HUES6 (cell line): Measurements from ENCODE around the gene CDK14.
"Not testable (repeated sequence)": the region's sequence is repeated elsewhere in the genome, so short reads cannot be mapped to it uniquely, and the experiment has no call there.

Source experiments
- H3K27ac ChIP-seq: 2 replicates; pipeline ENCODE4 v1.7.0; 2013; ENCODE audit warnings: low read depth, mild to moderate bottlenecking, low read length, inconsistent platforms
- H3K27me3 ChIP-seq: 2 replicates; pipeline ENCODE4 v1.6.1; 2013; ENCODE audit warnings: low read length; ENCODE audit not compliant: control insufficient read depth, insufficient read depth
- H3K36me3 ChIP-seq: 2 replicates; pipeline ENCODE4 v1.6.1; 2013; ENCODE audit warnings: low read length; ENCODE audit not compliant: control insufficient read depth, insufficient read depth
- H3K4me1 ChIP-seq: 2 replicates; pipeline ENCODE4 v1.6.1; 2013; ENCODE audit warnings: low read length; ENCODE audit not compliant: control insufficient read depth, insufficient read depth
- H3K4me3 ChIP-seq: 2 replicates; pipeline ENCODE4 v1.5.1; 2013; ENCODE audit warnings: low read depth, low read length
- H3K9ac ChIP-seq: one replicate; pipeline ENCODE4 v1.6.1; 2013; ENCODE audit warnings: mild to moderate bottlenecking, low read length
- H3K9me3 ChIP-seq: 2 replicates; pipeline ENCODE4 v1.6.1; 2013; ENCODE audit warnings: low read depth, low read length; ENCODE audit not compliant: control insufficient read depth, insufficient read depth

CDK14 gene

DNA sequence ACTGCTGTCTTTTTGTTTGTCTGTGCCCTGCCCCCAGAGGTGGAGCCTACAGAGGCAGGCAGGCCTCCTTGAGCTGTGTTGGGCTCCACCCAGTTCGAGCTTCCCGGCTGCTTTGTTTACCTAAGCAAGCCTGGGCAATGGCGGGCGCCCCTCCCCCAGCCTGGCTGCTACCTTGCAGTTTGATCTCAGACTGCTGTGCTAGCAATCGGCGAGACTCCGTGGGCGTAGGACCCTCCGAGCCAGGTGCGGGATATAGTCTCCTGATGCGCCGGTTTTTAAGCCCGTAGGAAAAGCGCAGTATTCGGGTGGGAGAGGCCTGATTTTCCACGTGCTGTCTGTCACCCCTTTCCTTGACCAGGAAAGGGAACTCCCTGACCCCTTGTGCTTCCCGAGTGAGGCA lies 43.6 kb downstream of the CDK14 start:
- H3K36me3 ChIP-seq, H3K4me1 ChIP-seq, H3K27me3 ChIP-seq, H3K27ac ChIP-seq: not testable (repeated sequence)
- Histone ChIP-seq H3K4me3 (peak overlapping the region; percentile 52; the same call in 1 of the 2 replicates), H3K9ac (peak overlapping the region; percentile 63), H3K9me3 (peaks cover 13% of the 10 kb centered on the region)

DNA sequence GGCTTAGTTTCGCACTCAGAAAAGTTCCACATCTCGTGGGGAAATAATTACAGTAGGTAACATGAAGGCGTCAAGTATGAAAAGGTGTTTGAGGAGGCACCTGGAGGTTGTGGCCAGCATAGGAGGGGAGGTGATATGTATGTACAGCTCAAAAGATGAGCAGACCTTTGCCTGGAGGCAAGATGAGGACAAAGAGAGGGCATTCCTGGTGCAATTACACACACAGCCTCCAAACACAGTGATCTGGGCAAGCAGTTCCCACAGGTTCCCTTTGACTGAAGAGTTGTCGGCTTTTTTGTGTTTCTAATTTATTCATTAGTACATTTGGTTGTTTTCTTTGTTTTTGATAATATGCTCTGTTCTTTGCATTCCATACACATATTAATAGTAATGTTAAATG lies 46.9 kb downstream of the CDK14 start:
- H3K36me3 ChIP-seq: no peaks in the 10 kb centered on the region
- no peak overlapping the region for H3K27ac ChIP-seq
- H3K9me3 ChIP-seq: peaks cover 13% of the 10 kb centered on the region
- H3K4me1 ChIP-seq: peaks cover 13% of the 10 kb centered on the region
- no peak overlapping the region for H3K4me3 ChIP-seq
- H3K9ac ChIP-seq: no peak overlapping the region
- no peaks in the 10 kb centered on the region for H3K27me3 ChIP-seq

DNA sequence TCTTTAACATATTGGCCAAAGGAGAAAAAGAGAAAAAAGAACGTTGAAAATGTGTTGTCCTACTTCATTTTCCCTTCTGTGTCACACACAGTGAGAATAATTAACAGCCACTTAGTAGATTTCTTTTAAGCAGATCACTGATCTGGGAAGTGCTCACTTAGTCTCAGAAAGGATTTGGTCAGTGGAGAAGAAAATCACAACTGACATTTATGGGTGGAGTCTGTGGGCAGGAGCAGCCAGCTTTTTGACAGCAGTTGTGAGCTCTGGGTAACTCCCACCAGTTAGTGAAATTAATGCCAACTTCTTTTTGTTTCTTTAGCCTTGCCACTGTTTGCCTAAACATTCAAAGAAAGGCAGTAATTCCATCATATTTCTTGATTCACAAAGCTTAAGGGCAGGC lies 49.7 kb downstream of the CDK14 start:
- Histone ChIP-seq H3K9me3 (peaks cover 10% of the 10 kb centered on the region), H3K4me3 (no peak overlapping the region), H3K36me3 (no peaks in the 10 kb centered on the region), H3K27me3 (no peaks in the 10 kb centered on the region), H3K9ac (no peak overlapping the region), H3K4me1 (peaks cover 10% of the 10 kb centered on the region), H3K27ac (no peak overlapping the region)

DNA sequence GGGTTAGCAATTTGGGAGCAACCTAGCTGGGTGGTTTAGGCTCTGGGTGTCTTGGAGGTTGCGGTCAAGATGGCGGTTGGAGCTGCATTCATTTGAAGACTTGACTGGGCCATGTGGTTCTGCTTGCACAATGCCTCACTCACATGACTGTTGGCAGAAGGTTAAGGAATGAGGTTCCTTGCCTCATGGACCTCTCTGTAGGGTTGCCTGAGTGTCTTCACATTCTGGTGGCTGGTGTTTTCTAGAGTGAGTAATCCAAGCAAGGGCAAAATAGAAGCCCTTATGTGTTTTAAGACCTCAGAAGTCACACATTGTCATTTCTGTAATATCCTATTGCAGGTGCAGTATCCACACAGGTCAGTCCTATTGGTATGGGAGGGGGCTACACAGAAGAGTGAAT lies 52.0 kb downstream of the CDK14 start:
- H3K9me3 ChIP-seq: peaks cover 2% of the 10 kb centered on the region
- H3K4me1 ChIP-seq: peaks cover 6% of the 10 kb centered on the region
- no peaks in the 10 kb centered on the region for H3K36me3 ChIP-seq
- no peak overlapping the region for H3K4me3 ChIP-seq
- no peak overlapping the region for H3K9ac ChIP-seq
- no peak overlapping the region for H3K27ac ChIP-seq
- H3K27me3 ChIP-seq: no peaks in the 10 kb centered on the region

DNA sequence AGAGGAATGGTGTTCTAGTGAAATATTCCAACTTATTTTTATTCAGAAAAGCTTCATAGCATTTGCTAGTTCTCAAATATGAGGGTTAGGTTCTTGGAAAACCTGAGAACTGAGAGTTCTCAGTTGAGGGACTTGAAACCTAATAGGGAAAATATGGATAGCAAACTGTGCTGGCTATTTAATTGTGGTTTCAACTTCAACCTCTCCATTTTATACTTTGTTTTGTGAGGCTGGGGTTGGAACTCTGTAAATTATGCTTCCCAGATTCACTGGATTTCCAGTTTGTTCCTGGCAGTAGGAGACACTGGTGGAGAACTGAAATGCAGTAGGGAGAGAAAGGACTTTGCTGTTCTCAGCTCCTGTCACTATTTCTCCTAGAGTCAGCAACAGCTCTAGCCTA lies 52.7 kb downstream of the CDK14 start:
- Histone ChIP-seq H3K4me3 (no peak overlapping the region), H3K36me3 (no peaks in the 10 kb centered on the region), H3K27me3 (no peaks in the 10 kb centered on the region), H3K4me1 (peaks cover 6% of the 10 kb centered on the region), H3K27ac (no peak overlapping the region), H3K9ac (no peak overlapping the region), H3K9me3 (peaks cover 2% of the 10 kb centered on the region)

DNA sequence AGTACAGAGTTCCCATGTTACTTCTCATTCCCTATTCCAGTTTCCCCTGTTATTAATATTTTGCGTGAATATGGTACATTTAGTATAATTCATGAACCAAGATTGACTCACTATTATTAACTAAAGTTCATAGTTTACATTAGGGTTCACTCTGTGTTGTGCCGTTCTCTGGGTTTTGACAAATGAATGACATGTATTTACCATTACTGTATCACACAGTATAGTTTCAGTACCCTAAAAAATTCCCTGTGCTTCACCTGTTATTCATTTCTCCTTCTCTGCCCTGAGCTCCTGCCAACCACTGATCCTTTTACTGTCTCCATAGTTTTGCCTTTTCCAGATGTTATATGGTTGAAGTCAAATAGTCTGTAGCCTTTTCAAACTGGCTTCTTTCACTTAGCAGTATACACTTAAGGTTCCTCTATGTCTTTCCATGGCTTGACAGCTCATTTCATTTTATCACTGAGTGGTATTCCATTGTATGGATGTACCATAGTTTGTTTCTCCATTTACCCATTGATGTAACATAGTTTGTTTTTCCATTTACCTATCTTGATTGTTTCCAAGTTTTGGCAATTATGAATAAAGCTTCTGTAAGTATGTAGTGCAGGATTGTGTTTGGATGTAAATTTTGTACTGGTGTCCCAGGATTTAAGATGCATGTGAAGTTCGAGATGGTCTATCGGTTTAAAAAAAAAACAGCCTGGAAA lies 58.8 kb downstream of the CDK14 start:
- no peaks in the 10 kb centered on the region for H3K4me1 ChIP-seq
- H3K4me3 ChIP-seq: no peak overlapping the region
- H3K27me3 ChIP-seq: no peaks in the 10 kb centered on the region
- H3K9ac ChIP-seq: no peak overlapping the region
- H3K9me3 ChIP-seq: no peaks in the 10 kb centered on the region
- H3K36me3 ChIP-seq: no peaks in the 10 kb centered on the region
- H3K27ac ChIP-seq: no peak overlapping the region

DNA sequence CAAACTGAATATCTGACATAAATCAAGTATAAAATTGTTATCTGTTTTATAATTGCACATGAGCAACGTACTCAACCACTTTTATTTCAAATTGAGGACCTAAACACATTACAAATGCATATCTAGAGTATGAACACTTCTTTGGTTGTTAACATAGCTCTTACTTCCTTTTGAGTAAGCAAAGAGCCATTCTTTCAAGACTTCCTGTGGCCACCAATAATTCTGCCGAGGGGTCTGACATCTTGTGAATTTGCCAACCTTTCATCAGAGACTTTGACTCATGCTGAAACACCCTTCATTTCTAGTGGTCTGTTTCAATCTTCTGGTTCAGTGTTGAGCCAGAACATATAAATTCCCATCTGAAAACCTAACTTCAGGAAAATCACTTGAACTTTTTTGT lies 59.4 kb downstream of the CDK14 start:
- H3K4me1 ChIP-seq: no peaks in the 10 kb centered on the region

DNA sequence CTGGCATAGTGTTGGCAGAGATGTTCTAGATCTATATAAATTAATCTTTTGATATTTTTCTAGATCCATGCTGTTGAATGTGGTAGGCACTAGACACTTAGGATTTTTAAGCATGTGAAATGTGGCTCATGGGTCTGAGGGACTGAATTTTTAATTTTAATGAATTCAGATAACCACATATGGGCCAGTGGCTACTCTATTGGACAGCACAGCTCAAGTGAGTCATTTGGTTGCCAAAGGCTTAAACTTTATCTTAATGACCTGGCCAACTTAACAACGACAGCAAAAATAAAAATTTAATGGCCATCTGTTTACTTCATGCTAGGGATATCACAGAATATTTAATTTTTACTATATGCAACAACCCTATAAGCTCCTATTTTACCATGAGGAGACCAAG lies 61.4 kb downstream of the CDK14 start:
- Histone ChIP-seq H3K4me1 (peaks cover 14% of the 10 kb centered on the region), H3K9me3 (no peaks in the 10 kb centered on the region), H3K27ac (no peak overlapping the region), H3K27me3 (no peaks in the 10 kb centered on the region), H3K9ac (no peak overlapping the region), H3K4me3 (no peak overlapping the region), H3K36me3 (no peaks in the 10 kb centered on the region)

More for the DNA sequence above, 59.4 kb downstream of the CDK14 start:
- Histone ChIP-seq H3K4me3 (no peak overlapping the region), H3K9ac (no peak overlapping the region), H3K9me3 (no peaks in the 10 kb centered on the region), H3K27me3 (no peaks in the 10 kb centered on the region), H3K27ac (no peak overlapping the region), H3K36me3 (no peaks in the 10 kb centered on the region)

DNA sequence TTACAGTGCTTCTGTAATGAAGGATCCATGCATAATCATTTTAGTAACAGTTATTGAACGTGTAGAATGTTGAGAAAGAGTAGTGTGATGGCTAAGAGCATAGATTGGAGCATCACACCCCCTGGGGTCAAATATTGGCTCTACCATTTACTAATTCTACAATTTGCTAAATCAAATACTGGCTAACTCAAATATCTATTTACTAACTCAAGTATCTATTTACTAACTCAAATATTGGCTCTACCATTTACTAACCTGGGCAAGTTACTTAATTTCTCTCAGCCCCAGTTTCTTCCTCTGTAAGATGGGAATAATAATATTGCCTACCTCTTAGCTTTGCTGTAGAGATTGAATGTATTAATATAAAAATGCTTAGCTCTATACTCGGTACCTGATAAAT lies 64.0 kb downstream of the CDK14 start:
- Histone ChIP-seq H3K27ac (no peak overlapping the region), H3K9ac (no peak overlapping the region), H3K36me3 (no peaks in the 10 kb centered on the region), H3K4me1 (peaks cover 23% of the 10 kb centered on the region), H3K27me3 (no peaks in the 10 kb centered on the region), H3K9me3 (no peaks in the 10 kb centered on the region), H3K4me3 (no peak overlapping the region)

DNA sequence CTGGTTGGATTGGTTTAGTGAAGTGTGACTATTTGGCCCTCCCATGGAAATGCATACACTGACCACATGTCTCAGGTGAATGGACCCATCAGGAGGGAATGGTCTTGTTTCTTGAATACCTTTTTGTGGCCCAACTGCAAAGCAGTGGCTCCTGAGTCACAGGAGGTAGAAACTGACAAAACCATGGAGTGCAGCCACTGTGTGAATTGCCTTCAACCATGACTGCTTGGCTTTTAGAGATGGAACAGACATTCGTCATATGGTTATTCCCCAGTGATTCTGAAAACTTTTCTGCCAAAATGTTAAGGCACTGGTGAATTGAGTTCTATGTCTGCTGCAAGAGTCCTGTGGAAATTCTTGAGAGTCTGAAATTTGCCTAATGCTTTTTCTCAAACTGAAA lies 64.7 kb downstream of the CDK14 start:
- Histone ChIP-seq H3K4me3 (no peak overlapping the region), H3K9ac (no peak overlapping the region)

DNA sequence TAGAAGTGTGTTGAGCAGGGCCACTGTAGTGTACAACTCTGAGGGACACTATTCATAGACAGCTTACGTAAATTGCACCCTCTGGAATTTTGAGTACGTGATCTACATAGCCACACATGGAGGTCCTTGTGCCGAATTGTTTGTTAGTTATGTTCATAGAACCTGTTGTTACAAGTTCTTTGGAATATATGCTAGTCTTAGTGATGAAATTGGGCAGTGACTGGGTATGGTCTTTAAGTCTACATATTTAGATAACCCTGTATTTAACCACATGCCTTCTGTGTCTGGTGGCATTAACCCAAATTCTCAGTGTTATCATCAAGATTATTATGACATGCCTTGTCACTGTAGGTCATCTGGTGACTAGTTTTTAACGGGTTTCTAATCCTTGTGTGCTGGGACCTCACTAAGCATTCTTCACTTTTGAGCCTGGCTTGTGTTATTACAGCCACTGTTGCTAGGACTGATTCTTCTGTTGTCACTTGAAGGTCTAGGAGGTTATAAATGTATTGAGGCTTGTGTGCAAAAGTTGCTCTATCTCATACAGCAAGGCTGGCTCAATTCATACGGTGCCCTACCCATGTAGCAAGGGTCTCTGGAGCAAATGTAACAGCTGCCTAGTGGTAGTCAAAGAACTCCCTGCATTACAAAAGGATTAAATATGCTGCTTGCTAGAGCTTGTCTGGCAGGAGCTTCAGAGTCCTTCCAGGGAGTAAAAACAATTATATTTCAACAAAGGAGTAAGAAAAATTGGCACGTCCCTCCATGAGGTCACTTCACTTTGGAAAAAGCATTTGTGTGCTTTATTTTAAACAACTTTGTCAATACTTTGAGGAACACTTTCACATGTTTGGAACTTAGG lies 65.4 kb downstream of the CDK14 start:
- Histone ChIP-seq H3K36me3 (no peaks in the 10 kb centered on the region), H3K27ac (peak overlapping the region; percentile 4; the same call in 1 of the 2 replicates), H3K4me1 (peaks cover 23% of the 10 kb centered on the region), H3K27me3 (no peaks in the 10 kb centered on the region), H3K4me3 (no peak overlapping the region), H3K9me3 (no peaks in the 10 kb centered on the region), H3K9ac (no peak overlapping the region)

More for the DNA sequence above, 64.7 kb downstream of the CDK14 start:
- H3K36me3 ChIP-seq: no peaks in the 10 kb centered on the region
- H3K27me3 ChIP-seq: no peaks in the 10 kb centered on the region
- no peaks in the 10 kb centered on the region for H3K9me3 ChIP-seq
- peaks cover 23% of the 10 kb centered on the region for H3K4me1 ChIP-seq
- H3K27ac ChIP-seq: no peak overlapping the region
